CD1c-positive myeloid dendritic cell (primary cell): ENCODE data around the gene BTBD7.
"Not testable (repeated sequence)": the region's sequence is repeated elsewhere in the genome, so short reads cannot be mapped to it uniquely, and the experiment has no call there.

ENCODE experiments used
- DNase-seq: peaks from one replicate; pipeline ENCODE4 v3.0.0-alpha.2; 2016; ENCODE audit errors: extremely low spot score

The BTBD7 gene

GRCh38 chr14:93249128-93249831 is 83.6 kb downstream of the BTBD7 start:
- DNase-seq = no peak

- no peak for DNase-seq
Observed at GRCh38 chr14:93246534-93246933, 86.3 kb downstream of the BTBD7 start.

GRCh38 chr14:93245764-93246420 is 86.9 kb downstream of the BTBD7 start:
- DNase-seq = no peak

GRCh38 chr14:93240678-93241000 is 92.2 kb downstream of the BTBD7 start:
- no peak for DNase-seq

GRCh38 chr14:93239869-93240677 is 92.8 kb downstream of the BTBD7 start:
- DNase-seq = no peak

- DNase-seq = no peak
Observed at GRCh38 chr14:93234798-93235197, 98.0 kb downstream of the BTBD7 start.

- DNase-seq = not testable (repeated sequence)
Observed at GRCh38 chr14:93233078-93233477, 99.8 kb downstream of the BTBD7 start.

GRCh38 chr14:93232159-93232558 is 100.7 kb downstream of the BTBD7 start:
- no peak for DNase-seq

GRCh38 chr14:93231129-93231979 is 101.5 kb downstream of the BTBD7 start:
- no peak for DNase-seq

GRCh38 chr14:93230539-93230938 is 102.3 kb downstream of the BTBD7 start:
- no peak for DNase-seq

GRCh38 chr14:93228550-93228949 is 104.3 kb downstream of the BTBD7 start:
- DNase-seq = no peak

- no peak for DNase-seq
Observed at GRCh38 chr14:93223565-93223964, 109.3 kb downstream of the BTBD7 start.

- no peak for DNase-seq
Observed at GRCh38 chr14:93220509-93220908, 112.3 kb downstream of the BTBD7 start.

- DNase-seq = peak; percentile 56
Observed at GRCh38 chr14:93219103-93219726, 113.6 kb downstream of the BTBD7 start.

GRCh38 chr14:93214598-93214997 is 118.2 kb downstream of the BTBD7 start:
- DNase-seq = no peak

GRCh38 chr14:93212432-93212831 is 120.4 kb downstream of the BTBD7 start:
- no peak for DNase-seq

GRCh38 chr14:93207468-93208308 is 125.1 kb downstream of the BTBD7 start:
- peak; percentile 40 for DNase-seq

GRCh38 chr14:93206793-93207467 is 125.9 kb downstream of the BTBD7 start, which contains the start of the genes GON7 and UBR7:
Gene GON7 (minus strand): TSS chr14:93207065. CDS start chr14:93207037, 28 bp downstream.
Gene UBR7 (plus strand): TSS chr14:93207256. CDS start chr14:93207292, 36 bp downstream.
- DNase-seq = peak; percentile 98

- DNase-seq = no peak
Observed at GRCh38 chr14:93201155-93201704, 131.6 kb downstream of the BTBD7 start.
